ENCODE data around the gene RAB10. TPM values are rescaled to one million over a fixed set of nuclear protein-coding genes. Genes with fewer than 3 reads are reported as not detected.

RAB10 gene
- total RNA-seq, 1 donor from 2014 or later = 135 TPM

DNA sequence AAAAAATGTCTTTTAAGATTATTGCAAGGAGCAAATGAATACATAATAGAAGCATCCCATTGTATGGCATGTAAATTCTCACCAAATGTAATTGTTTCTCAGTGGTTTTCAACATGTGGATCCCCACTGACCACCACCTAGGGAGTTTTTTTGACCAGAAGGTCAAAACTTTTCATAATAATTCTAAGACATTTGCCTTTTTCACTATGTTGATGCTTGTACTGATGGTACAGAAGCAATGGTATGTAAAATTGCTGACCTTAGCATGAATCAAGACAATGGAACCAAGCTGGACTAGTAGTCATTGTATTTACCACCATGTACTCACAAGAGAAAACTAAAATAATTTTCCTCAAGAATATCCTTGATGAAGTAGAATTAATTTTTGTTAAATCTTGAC, 36.8 kb downstream of the RAB10 start:
- no peak overlapping the region for H3K27ac ChIP-seq
- no peak for TF ChIP-seq POLR2A (IDR thresholded peaks at IDR 0.05)
- TF ChIP-seq, protein P1, sequence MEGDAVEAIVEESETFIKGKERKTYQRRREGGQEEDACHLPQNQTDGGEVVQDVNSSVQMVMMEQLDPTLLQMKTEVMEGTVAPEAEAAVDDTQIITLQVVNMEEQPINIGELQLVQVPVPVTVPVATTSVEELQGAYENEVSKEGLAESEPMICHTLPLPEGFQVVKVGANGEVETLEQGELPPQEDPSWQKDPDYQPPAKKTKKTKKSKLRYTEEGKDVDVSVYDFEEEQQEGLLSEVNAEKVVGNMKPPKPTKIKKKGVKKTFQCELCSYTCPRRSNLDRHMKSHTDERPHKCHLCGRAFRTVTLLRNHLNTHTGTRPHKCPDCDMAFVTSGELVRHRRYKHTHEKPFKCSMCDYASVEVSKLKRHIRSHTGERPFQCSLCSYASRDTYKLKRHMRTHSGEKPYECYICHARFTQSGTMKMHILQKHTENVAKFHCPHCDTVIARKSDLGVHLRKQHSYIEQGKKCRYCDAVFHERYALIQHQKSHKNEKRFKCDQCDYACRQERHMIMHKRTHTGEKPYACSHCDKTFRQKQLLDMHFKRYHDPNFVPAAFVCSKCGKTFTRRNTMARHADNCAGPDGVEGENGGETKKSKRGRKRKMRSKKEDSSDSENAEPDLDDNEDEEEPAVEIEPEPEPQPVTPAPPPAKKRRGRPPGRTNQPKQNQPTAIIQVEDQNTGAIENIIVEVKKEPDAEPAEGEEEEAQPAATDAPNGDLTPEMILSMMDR (IDR thresholded peaks at IDR 0.05) = no peak
- TF ChIP-seq POLR2AphosphoS5 (IDR thresholded peaks at IDR 0.05; ENCODE audit: insufficient read depth in 1 of 2, low read depth in 1 of 2) = no peak
- H3K27me3 ChIP-seq = no peaks in the 10 kb centered on the region
- H3K4me1 ChIP-seq = peaks cover 63% of the 10 kb centered on the region
- intact Hi-C loops (cut with DNase I) = no loop called here
- no peak overlapping the region for H3K4me3 ChIP-seq
- no peaks in the 10 kb centered on the region for H3K9me3 ChIP-seq
- peaks cover 0 to 4% of the 10 kb centered on the region in 2 donors for H3K36me3 ChIP-seq
- no peak for DNase-seq (ENCODE audit: extremely low spot score in 2 of 2)

DNA sequence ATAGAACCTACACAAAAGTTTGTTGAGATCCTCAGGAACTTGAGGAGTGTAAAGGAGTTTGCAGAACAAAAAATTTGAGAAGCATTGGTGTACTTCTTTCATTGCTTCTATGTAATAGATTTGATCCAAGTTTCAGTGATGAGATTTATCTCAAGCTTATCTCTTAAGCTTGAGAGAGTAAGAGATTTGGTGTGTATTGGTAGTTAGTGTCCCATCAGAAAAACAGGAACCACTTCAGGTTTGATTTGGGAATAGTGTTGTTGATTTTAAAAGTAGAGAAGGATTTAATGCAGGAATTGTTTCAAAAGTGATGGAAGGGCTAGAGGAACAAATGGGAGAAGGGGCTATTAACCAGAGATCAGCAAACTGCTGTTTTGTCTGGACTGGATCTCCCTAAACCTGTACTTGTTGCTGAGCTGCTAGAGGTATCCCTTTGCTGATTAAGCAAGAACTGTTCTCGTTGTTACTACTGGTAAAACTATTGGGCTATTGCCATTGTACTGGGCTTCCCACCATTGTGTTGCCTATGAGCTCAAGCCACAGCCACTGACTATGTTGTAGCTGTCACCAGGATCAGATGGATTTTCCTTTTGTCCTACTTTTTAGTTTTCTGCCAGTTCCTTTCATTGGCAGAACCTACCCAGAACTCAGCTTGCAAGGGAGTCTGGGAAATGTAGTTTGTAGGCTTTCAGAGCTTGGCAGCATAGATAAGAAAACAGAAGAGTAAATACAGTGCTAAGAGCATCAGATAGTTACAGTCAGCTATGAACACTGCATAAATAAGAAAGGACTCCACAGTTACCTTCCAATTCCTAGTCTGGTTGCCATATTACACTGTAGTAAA, 39.3 kb downstream of the RAB10 start:
- H3K4me1 ChIP-seq = peaks cover 61% of the 10 kb centered on the region
- intact Hi-C loops (cut with DNase I) = no loop called here

DNA sequence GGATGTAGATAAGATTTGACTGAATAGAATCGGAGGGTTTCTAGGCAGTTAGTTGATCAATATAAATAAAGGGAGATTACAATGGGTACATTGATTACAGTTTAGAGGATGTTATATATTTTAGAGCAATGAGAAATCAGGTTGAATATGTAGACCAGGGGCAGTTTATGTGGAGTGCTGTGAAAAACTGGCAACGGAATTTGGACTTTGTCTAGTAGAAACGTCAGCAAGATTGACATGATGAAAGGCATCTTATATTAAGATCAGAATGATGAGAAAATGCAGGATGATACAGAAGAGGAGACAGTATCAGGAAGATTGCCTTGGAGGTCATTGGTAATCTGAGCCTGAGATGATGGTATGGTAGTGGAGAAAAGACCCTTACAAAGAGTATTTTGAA, 39.9 kb downstream of the RAB10 start:
- no peaks in the 10 kb centered on the region for H3K27me3 ChIP-seq
- no peaks in the 10 kb centered on the region for H3K36me3 ChIP-seq
- no peak for TF ChIP-seq POLR2AphosphoS5 (IDR thresholded peaks at IDR 0.05; ENCODE audit: insufficient read depth in 1 of 2, low read depth in 1 of 2)
- TF ChIP-seq POLR2A (IDR thresholded peaks at IDR 0.05) = no peak
- TF ChIP-seq, protein P1 (IDR thresholded peaks at IDR 0.05) = no peak
- peaks cover 59% of the 10 kb centered on the region for H3K4me1 ChIP-seq
- no peak for DNase-seq (ENCODE audit: extremely low spot score in 2 of 2)
- no peak overlapping the region for H3K4me3 ChIP-seq
- intact Hi-C loops (cut with DNase I) = no loop called here
- H3K9me3 ChIP-seq = no peaks in the 10 kb centered on the region
- H3K27ac ChIP-seq = no peak overlapping the region

More for the DNA sequence above, 39.3 kb downstream of the RAB10 start:
- no peak for DNase-seq (ENCODE audit: extremely low spot score in 2 of 2)
- H3K4me3 ChIP-seq = no peak overlapping the region
- no peaks in the 10 kb centered on the region for H3K27me3 ChIP-seq
- no peaks in the 10 kb centered on the region for H3K9me3 ChIP-seq
- no peak overlapping the region for H3K27ac ChIP-seq
- no peaks in the 10 kb centered on the region for H3K36me3 ChIP-seq
- TF ChIP-seq, protein P1 (IDR thresholded peaks at IDR 0.05) = no peak
- TF ChIP-seq POLR2AphosphoS5 (IDR thresholded peaks at IDR 0.05; ENCODE audit: insufficient read depth in 1 of 2, low read depth in 1 of 2) = no peak
- TF ChIP-seq POLR2A (IDR thresholded peaks at IDR 0.05) = no peak

DNA sequence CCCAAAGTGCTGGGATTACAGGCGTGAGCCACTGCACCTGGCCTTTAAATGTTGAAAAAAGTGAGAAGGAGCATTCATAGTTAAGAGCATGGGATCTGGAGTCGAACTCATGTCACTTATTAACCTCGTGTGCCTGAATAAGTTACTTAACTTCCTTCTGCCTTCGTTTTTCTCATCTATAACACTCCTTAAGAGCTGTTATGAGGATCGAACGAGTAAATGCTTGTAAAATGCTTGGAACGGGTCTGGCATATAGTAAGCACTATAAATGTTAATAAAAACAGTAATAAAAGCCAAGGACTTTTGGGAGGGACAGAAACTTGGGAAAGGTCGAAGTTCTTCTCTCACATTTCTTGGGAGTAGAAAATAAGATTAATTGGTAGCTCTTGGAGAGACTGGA, 40.8 kb downstream of the RAB10 start:
- TF ChIP-seq POLR2A (IDR thresholded peaks at IDR 0.05) = no peak
- no peak for TF ChIP-seq POLR2AphosphoS5 (IDR thresholded peaks at IDR 0.05; ENCODE audit: insufficient read depth in 1 of 2, low read depth in 1 of 2)
- TF ChIP-seq, protein P1 (IDR thresholded peaks at IDR 0.05) = no peak
- H3K4me1 ChIP-seq = peaks cover 52% of the 10 kb centered on the region
- no peak overlapping the region for H3K27ac ChIP-seq
- H3K9me3 ChIP-seq = no peaks in the 10 kb centered on the region
- intact Hi-C loops (cut with DNase I) = no loop called here
- no peaks in the 10 kb centered on the region for H3K27me3 ChIP-seq
- no peaks in the 10 kb centered on the region for H3K36me3 ChIP-seq
- DNase-seq (ENCODE audit: extremely low spot score in 2 of 2) = no peak
- H3K4me3 ChIP-seq = no peak overlapping the region

DNA sequence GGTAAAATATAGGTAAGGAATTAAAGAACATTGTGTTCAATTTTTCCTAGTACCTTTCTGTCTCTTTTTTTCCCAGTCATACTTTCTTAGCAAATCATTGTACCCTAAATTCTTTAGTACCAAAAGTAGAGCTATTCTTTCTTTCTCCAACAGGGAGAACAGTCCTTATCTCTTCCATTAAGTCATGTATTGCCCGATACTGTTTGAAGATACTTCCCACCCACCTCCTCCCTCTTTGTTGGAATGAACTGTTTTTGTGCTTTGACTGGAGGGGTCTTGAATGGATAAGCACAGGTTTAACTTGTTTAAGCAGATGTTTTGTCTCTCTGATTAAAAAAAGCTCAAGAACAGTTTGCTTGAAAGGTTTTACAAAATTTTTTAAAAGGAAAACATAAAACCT, 41.3 kb downstream of the RAB10 start:
- intact Hi-C loops (cut with DNase I) = no loop called here
- DNase-seq (ENCODE audit: extremely low spot score in 2 of 2) = no peak
- TF ChIP-seq POLR2A (IDR thresholded peaks at IDR 0.05) (no peak), POLR2AphosphoS5 (IDR thresholded peaks at IDR 0.05; ENCODE audit: insufficient read depth in 1 of 2, low read depth in 1 of 2) (no peak)
- TF ChIP-seq, protein P1 (IDR thresholded peaks at IDR 0.05) = no peak
- Histone ChIP-seq H3K36me3 (no peaks in the 10 kb centered on the region), H3K27me3 (no peaks in the 10 kb centered on the region), H3K4me1 (peaks cover 52% of the 10 kb centered on the region), H3K4me3 (no peak overlapping the region), H3K27ac (no peak overlapping the region), H3K9me3 (no peaks in the 10 kb centered on the region)
